Liver (tissue), 3 donors: Measurements from ENCODE around the gene BCAS4.
"Not testable (repeated sequence)": the region's sequence is repeated elsewhere in the genome, so short reads cannot be mapped to it uniquely, and the experiment has no call there.

ENCODE experiments used
- CTCF ChIP-seq: fragments of 150-350 bp; IDR thresholded peaks from 2 replicates; pipeline ENCODE4 v1.5.1; 2017; ENCODE audit warnings: improper control_type of control experiment, low read depth, low read length; ENCODE audit not compliant: missing input control
- GABPA ChIP-seq, 2 donors: IDR thresholded peaks in 1 of 2; conservative IDR thresholded peaks in 1 of 2; 2 replicates each; pipeline ENCODE4 v1.6.1; 2016; ENCODE audit warnings: antibody characterized with exemption in 2 of 2, mild to moderate bottlenecking in 1 of 2, moderate library complexity in 1 of 2
- RAD21 ChIP-seq, 2 donors: IDR thresholded peaks; 2 replicates each; pipeline ENCODE4 v1.6.1; 2016; ENCODE audit warnings: antibody characterized with exemption in 2 of 2, mild to moderate bottlenecking in 2 of 2
- REST ChIP-seq: IDR thresholded peaks from 2 replicates; pipeline ENCODE4 v1.6.1; 2016; ENCODE audit warnings: antibody characterized with exemption, mild to moderate bottlenecking
- RXRA ChIP-seq, 2 donors: IDR thresholded peaks; 2 replicates each; pipeline ENCODE4 v1.6.1; 2017 to 2018; ENCODE audit warnings: antibody characterized with exemption in 2 of 2, mild to moderate bottlenecking in 1 of 2
- TAF1 ChIP-seq: conservative IDR thresholded peaks from 2 replicates; pipeline ENCODE4 v1.6.1; 2016; ENCODE audit warnings: antibody characterized with exemption, mild to moderate bottlenecking
- YY1 ChIP-seq: IDR thresholded peaks from 2 replicates; pipeline ENCODE4 v1.6.1; 2016; ENCODE audit warnings: antibody characterized with exemption, mild to moderate bottlenecking
- ZBTB33 ChIP-seq: IDR thresholded peaks from 2 replicates; pipeline ENCODE4 v1.6.1; 2016; ENCODE audit warnings: antibody characterized with exemption
- donor health status: healthy.
- donor health status: healthy.

GRCh38 chr20:50800986-50801746 is 6.3 kb downstream of the BCAS4 start:
- TF ChIP-seq YY1; GABPA (IDR thresholded peaks at IDR 0.05 in 1 of 2, conservative IDR thresholded peaks at IDR 0.05 in 1 of 2); RAD21 (IDR thresholded peaks at IDR 0.05); TAF1; CTCF; RXRA (IDR thresholded peaks at IDR 0.05); REST; ZBTB33: not testable (repeated sequence)
